Trophoblast cell (in vitro differentiated cells and primary cell): ENCODE measurements around the gene TPD52L1.
"Not testable (repeated sequence)": the region's sequence is repeated elsewhere in the genome, so short reads cannot be mapped to it uniquely, and the experiment has no call there.

Experiments
- DNase-seq, 2 donors: peaks; one replicate each; pipeline ENCODE4 v3.0.0-alpha.2; 2016
- H2AFZ ChIP-seq: 2 replicates; pipeline ENCODE4 v1.6.1; 2013; ENCODE audit warnings: low read length, moderate library complexity, mild to moderate bottlenecking; ENCODE audit not compliant: insufficient read depth, poor library complexity
- H2AK5ac ChIP-seq: 2 replicates; pipeline ENCODE4 v1.6.1; 2013; ENCODE audit warnings: mild to moderate bottlenecking, low read length
- H2BK120ac ChIP-seq: 2 replicates; pipeline ENCODE4 v1.6.1; 2013; ENCODE audit warnings: low read length, mild to moderate bottlenecking, moderate library complexity; ENCODE audit not compliant: insufficient read depth, poor library complexity
- H2BK12ac ChIP-seq: 2 replicates; pipeline ENCODE4 v1.6.1; 2013; ENCODE audit warnings: mild to moderate bottlenecking, low read length, moderate library complexity
- H2BK5ac ChIP-seq: 2 replicates; pipeline ENCODE4 v1.6.1; 2013; ENCODE audit warnings: low read length, low read depth, moderate library complexity, mild to moderate bottlenecking; ENCODE audit not compliant: poor library complexity
- H3K14ac ChIP-seq: 2 replicates; pipeline ENCODE4 v1.6.1; 2013; ENCODE audit warnings: mild to moderate bottlenecking, low read length
- H3K18ac ChIP-seq: 2 replicates; pipeline ENCODE4 v1.6.1; 2013; ENCODE audit warnings: mild to moderate bottlenecking, low read length
- H3K23ac ChIP-seq: 2 replicates; pipeline ENCODE4 v1.6.1; 2013; ENCODE audit warnings: low read length
- H3K27ac ChIP-seq: 2 replicates; pipeline ENCODE4 v1.5.1; 2013; ENCODE audit warnings: low read depth, mild to moderate bottlenecking, inconsistent platforms, low read length, moderate library complexity
- H3K27me3 ChIP-seq: 2 replicates; pipeline ENCODE4 v1.6.1; 2013; ENCODE audit warnings: inconsistent platforms, mild to moderate bottlenecking, low read length, moderate library complexity; ENCODE audit not compliant: insufficient read depth
- H3K36me3 ChIP-seq, 2 experiments: 1 replicate in 1 of 2; 2 replicates in 1 of 2; pipeline ENCODE4 v1.6.1; 2013; ENCODE audit warnings: low read length in 2 of 2, mild to moderate bottlenecking in 2 of 2, moderate library complexity in 1 of 2; ENCODE audit not compliant: insufficient read depth in 2 of 2, control insufficient read depth in 1 of 2
- H3K4ac ChIP-seq: 2 replicates; pipeline ENCODE4 v1.6.1; 2013; ENCODE audit warnings: low read depth, mild to moderate bottlenecking, low read length, moderate library complexity
- H3K4me1 ChIP-seq, 2 experiments: 1 replicate in 1 of 2; 2 replicates in 1 of 2; pipeline ENCODE4 v1.6.1; 2013; ENCODE audit warnings: low read length in 2 of 2, mild to moderate bottlenecking in 2 of 2, moderate library complexity in 1 of 2; ENCODE audit not compliant: insufficient read depth in 2 of 2, control insufficient read depth in 1 of 2
- H3K4me2 ChIP-seq: 2 replicates; pipeline ENCODE4 v1.6.1; 2013; ENCODE audit warnings: inconsistent platforms, mild to moderate bottlenecking, low read length, moderate library complexity
- H3K4me3 ChIP-seq: 2 replicates; pipeline ENCODE4 v1.5.1; 2013; ENCODE audit warnings: mild to moderate bottlenecking, low read depth, low read length, inconsistent platforms
- H3K79me1 ChIP-seq: one replicate; pipeline ENCODE4 v1.6.1; 2013; ENCODE audit warnings: low read length
- H3K79me2 ChIP-seq: 2 replicates; pipeline ENCODE4 v1.6.1; 2013; ENCODE audit warnings: low read length, mild to moderate bottlenecking; ENCODE audit not compliant: control insufficient read depth, insufficient read depth, poor library complexity
- H3K9ac ChIP-seq: 2 replicates; pipeline ENCODE4 v1.6.1; 2013; ENCODE audit warnings: mild to moderate bottlenecking, low read length
- H3K9me3 ChIP-seq: 2 replicates; pipeline ENCODE4 v1.6.1; 2013; ENCODE audit warnings: low read depth, mild to moderate bottlenecking, control low read depth, inconsistent platforms, low read length; ENCODE audit not compliant: insufficient read depth
- H4K12ac ChIP-seq: 2 replicates; pipeline ENCODE4 v1.6.1; 2013; ENCODE audit warnings: low read depth, mild to moderate bottlenecking, low read length, moderate library complexity
- H4K8ac ChIP-seq: 2 replicates; pipeline ENCODE4 v1.6.1; 2013; ENCODE audit warnings: low read depth, mild to moderate bottlenecking, low read length, moderate library complexity
- H4K91ac ChIP-seq: one replicate; pipeline ENCODE4 v1.6.1; 2013; ENCODE audit warnings: low read depth, mild to moderate bottlenecking, low read length, moderate library complexity
- WGBS: extraction: QIAGEN DNeasy Blood & Tissue Kit; methylation state at CpG from one replicate; pipeline ENCODE4 v1.1.7; 2013; ENCODE audit warnings: missing lambda C conversion rate; ENCODE audit not compliant: insufficient read length, insufficient coverage; ENCODE audit errors: extremely low coverage; 5-methylcytosine and 5-hydroxymethylcytosine counted together

The TPD52L1 gene

DNA sequence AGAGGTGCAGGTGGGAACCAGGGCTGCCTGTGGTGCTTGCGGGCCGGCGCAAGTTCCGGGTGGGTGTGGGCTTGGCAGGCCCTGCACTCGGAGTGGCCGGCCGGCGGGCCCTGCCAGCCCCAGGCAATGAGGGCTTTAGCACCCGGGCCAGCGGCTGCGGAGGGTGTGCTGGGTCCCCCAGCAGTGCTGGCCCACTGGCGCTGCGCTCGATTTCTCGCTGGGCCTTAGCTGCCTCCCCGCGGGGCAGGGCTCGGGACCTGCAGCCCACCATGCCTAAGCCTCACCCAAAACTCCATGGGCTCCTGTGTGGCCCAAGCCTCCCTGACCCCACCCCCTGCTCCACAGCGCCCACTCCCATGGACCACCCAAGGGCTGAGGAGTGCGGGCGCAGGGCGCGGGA, 27.7 kb upstream of the TPD52L1 start:
- H3K4me2 ChIP-seq, H3K27ac ChIP-seq, H2AK5ac ChIP-seq, H2BK120ac ChIP-seq, H4K91ac ChIP-seq, H3K4me3 ChIP-seq, H2AFZ ChIP-seq, H3K79me1 ChIP-seq, H3K14ac ChIP-seq, DNase-seq, H3K27me3 ChIP-seq, H4K8ac ChIP-seq, H3K36me3 ChIP-seq, H3K9ac ChIP-seq, H3K23ac ChIP-seq, H4K12ac ChIP-seq, H3K18ac ChIP-seq, H3K4ac ChIP-seq, H2BK12ac ChIP-seq, H3K9me3 ChIP-seq, H3K79me2 ChIP-seq, H2BK5ac ChIP-seq: not testable (repeated sequence)
- peaks cover 4 to 14% of the 10 kb centered on the region in 2 experiments for H3K4me1 ChIP-seq
- no CpG with 5 or more reads among the region's 23 CpGs for WGBS

GRCh38 chr6:125129354-125129753, 24.2 kb upstream of the TPD52L1 start:
- H3K14ac ChIP-seq, result no peak overlapping the region
- no peak overlapping the region for H4K91ac ChIP-seq
- H3K4ac ChIP-seq, result no peak overlapping the region
- no peak for DNase-seq
- H3K9ac ChIP-seq, result no peak overlapping the region
- H2AK5ac ChIP-seq, result no peak overlapping the region
- H4K8ac ChIP-seq, result no peak overlapping the region
- no peaks in the 10 kb centered on the region for H3K27me3 ChIP-seq
- H2AFZ ChIP-seq, result no peak overlapping the region
- no peak overlapping the region for H2BK12ac ChIP-seq
- H3K4me3 ChIP-seq, result no peak overlapping the region
- no peaks in the 10 kb centered on the region for H3K79me2 ChIP-seq
- WGBS, result no CpG with 5 or more reads among the region's 4 CpGs
- H2BK5ac ChIP-seq, result no peak overlapping the region
- H3K79me1 ChIP-seq, result no peaks in the 10 kb centered on the region
- H2BK120ac ChIP-seq, result no peak overlapping the region
- H3K27ac ChIP-seq, result no peak overlapping the region
- no peak overlapping the region for H3K23ac ChIP-seq
- peaks cover 0 to 3% of the 10 kb centered on the region in 2 experiments for H3K4me1 ChIP-seq
- no peaks in the 10 kb centered on the region for H3K9me3 ChIP-seq
- no peaks in the 10 kb centered on the region for H3K36me3 ChIP-seq
- no peak overlapping the region for H4K12ac ChIP-seq
- H3K18ac ChIP-seq, result no peak overlapping the region
- H3K4me2 ChIP-seq, result no peak overlapping the region

DNA sequence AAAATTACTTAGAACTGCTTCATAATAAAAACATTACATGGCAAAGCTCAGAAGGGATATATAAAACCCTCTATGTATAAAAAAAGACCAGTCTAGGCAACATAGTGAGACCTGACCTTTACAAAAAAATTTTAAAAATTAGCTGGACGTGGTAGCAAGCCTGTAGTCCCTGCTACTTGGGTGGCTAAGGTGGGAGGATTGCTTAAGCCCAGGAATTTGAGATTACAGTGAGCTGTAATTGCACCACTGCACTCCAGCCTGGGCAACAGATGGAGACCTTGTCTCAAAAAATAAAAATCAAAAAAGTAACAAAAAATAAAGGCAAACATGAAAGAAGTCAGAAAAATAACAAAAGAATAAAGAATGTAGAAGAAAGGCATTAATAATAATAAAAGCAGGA, 21.5 kb upstream of the TPD52L1 start:
- Histone ChIP-seq H3K9me3 (no peaks in the 10 kb centered on the region), H3K79me2 (no peaks in the 10 kb centered on the region), H3K27ac (no peak overlapping the region), H3K18ac (no peak overlapping the region), H3K9ac (no peak overlapping the region), H4K12ac (no peak overlapping the region), H3K36me3 (no peaks in the 10 kb centered on the region), H4K8ac (no peak overlapping the region), H3K79me1 (no peaks in the 10 kb centered on the region), H3K23ac (no peak overlapping the region), H4K91ac (no peak overlapping the region), H3K4me3 (no peak overlapping the region), H2BK5ac (no peak overlapping the region), H3K4me2 (no peak overlapping the region), H2AFZ (no peak overlapping the region), H2AK5ac (no peak overlapping the region), H3K14ac (no peak overlapping the region), H2BK120ac (no peak overlapping the region), H3K27me3 (no peaks in the 10 kb centered on the region), H3K4ac (no peak overlapping the region), H3K4me1 (no peaks in the 10 kb centered on the region), H2BK12ac (no peak overlapping the region)
- no CpG with 5 or more reads among the region's 1 CpG for WGBS
- DNase-seq, result peak; percentile 63 to 83

- H2BK5ac ChIP-seq, result no peak overlapping the region
- H3K27me3 ChIP-seq, result no peaks in the 10 kb centered on the region
- no peak overlapping the region for H3K14ac ChIP-seq
- H3K27ac ChIP-seq, result no peak overlapping the region
- H3K4me2 ChIP-seq, result no peak overlapping the region
- H3K79me1 ChIP-seq, result no peaks in the 10 kb centered on the region
- H3K9me3 ChIP-seq, result no peaks in the 10 kb centered on the region
- H3K18ac ChIP-seq, result no peak overlapping the region
- no CpG with 5 or more reads among the region's 3 CpGs for WGBS
- H4K8ac ChIP-seq, result no peak overlapping the region
- no peak overlapping the region for H3K4ac ChIP-seq
- no peak overlapping the region for H2AK5ac ChIP-seq
- no peak overlapping the region for H4K91ac ChIP-seq
- no peak overlapping the region for H3K4me3 ChIP-seq
- no peak overlapping the region for H3K23ac ChIP-seq
- no peak overlapping the region for H2AFZ ChIP-seq
- no peak overlapping the region for H3K9ac ChIP-seq
- H2BK12ac ChIP-seq, result no peak overlapping the region
- no peak overlapping the region for H2BK120ac ChIP-seq
- H3K36me3 ChIP-seq, result no peaks in the 10 kb centered on the region
- no peak overlapping the region for H4K12ac ChIP-seq
- H3K4me1 ChIP-seq, result no peaks in the 10 kb centered on the region
- H3K79me2 ChIP-seq, result no peaks in the 10 kb centered on the region
- no peak for DNase-seq
These were observed 17.2 kb upstream of the TPD52L1 start for GRCh38 chr6:125136378-125136777.
